ENCODE data around the gene LHX1.

Gene LHX1

GRCh38 chr17:36940313-36941264, 3.3 kb downstream of the LHX1 start:
- Histone ChIP-seq H3K9ac (ENCODE audit: low read length in 2 of 2) (no peak overlapping the region), H3K27ac (ENCODE audit: low read length) (no peak overlapping the region), H3K9me3 (ENCODE audit: control insufficient read depth in 2 of 2, low read length in 2 of 2) (no peaks in the 10 kb centered on the region), H3K4me1 (ENCODE audit: control insufficient read depth, insufficient read depth, low read length) (peaks cover 39% of the 10 kb centered on the region), H3K36me3 (ENCODE audit: control insufficient read depth in 2 of 2, insufficient read depth in 2 of 2, low read length in 2 of 2) (no peaks in the 10 kb centered on the region), H3K27me3 (ENCODE audit: control insufficient read depth in 1 of 2, insufficient read depth in 2 of 2, low read length in 2 of 2) (peaks cover 82 to 96% of the 10 kb centered on the region in 2 donors), H3K4me3 (ENCODE audit: low read length in 2 of 2) (no peak overlapping the region)

- Histone ChIP-seq H3K9me3 (ENCODE audit: control insufficient read depth in 2 of 2, low read length in 2 of 2) (no peaks in the 10 kb centered on the region), H3K36me3 (ENCODE audit: control insufficient read depth in 2 of 2, insufficient read depth in 2 of 2, low read length in 2 of 2) (no peaks in the 10 kb centered on the region), H3K9ac (ENCODE audit: low read length in 2 of 2) (no peak overlapping the region), H3K27ac (ENCODE audit: low read length) (no peak overlapping the region), H3K4me1 (ENCODE audit: control insufficient read depth, insufficient read depth, low read length) (peaks cover 31% of the 10 kb centered on the region), H3K4me3 (ENCODE audit: low read length in 2 of 2) (no peak overlapping the region), H3K27me3 (ENCODE audit: control insufficient read depth in 1 of 2, insufficient read depth in 2 of 2, low read length in 2 of 2) (peaks cover 84 to 96% of the 10 kb centered on the region in 2 donors)
Observed at GRCh38 chr17:36941265-36942010, 4.2 kb downstream of the LHX1 start.

DNA sequence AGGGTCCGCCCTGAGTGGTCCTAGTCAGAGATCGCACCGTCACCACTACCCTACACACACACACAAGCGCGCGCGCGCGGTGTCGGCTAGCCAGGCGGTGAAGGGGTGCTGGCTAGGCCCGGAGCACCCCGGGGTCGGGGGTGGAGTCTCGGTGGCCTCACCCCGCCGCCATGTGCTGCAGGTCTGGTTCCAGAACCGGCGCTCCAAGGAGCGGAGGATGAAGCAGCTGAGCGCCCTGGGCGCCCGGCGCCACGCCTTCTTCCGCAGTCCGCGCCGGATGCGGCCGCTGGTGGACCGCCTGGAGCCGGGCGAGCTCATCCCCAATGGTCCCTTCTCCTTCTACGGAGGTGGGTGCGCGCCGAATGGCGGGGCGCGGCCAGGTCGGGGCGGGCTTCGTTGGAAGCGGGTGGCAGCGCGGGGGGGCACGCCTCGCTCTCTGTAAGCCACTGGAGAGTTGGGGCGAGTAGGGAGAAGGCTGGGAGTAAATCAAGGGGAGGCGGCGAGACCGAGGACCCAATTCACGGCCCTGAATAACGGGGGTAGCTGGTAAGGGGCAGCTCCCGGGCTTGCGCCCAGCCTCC, 4.8 kb downstream of the LHX1 start:
- Histone ChIP-seq H3K9me3 (ENCODE audit: control insufficient read depth in 2 of 2, low read length in 2 of 2) (no peaks in the 10 kb centered on the region), H3K36me3 (ENCODE audit: control insufficient read depth in 2 of 2, insufficient read depth in 2 of 2, low read length in 2 of 2) (no peaks in the 10 kb centered on the region), H3K4me3 (ENCODE audit: low read length in 2 of 2) (no peak overlapping the region), H3K4me1 (ENCODE audit: control insufficient read depth, insufficient read depth, low read length) (peaks cover 26% of the 10 kb centered on the region), H3K9ac (ENCODE audit: low read length in 2 of 2) (no peak overlapping the region), H3K27me3 (ENCODE audit: control insufficient read depth in 1 of 2, insufficient read depth in 2 of 2, low read length in 2 of 2) (peaks cover 87 to 96% of the 10 kb centered on the region in 2 donors), H3K27ac (ENCODE audit: low read length) (no peak overlapping the region)

GRCh38 chr17:36942631-36943125, 5.4 kb downstream of the LHX1 start:
- no peak overlapping the region for H3K9ac ChIP-seq (ENCODE audit: low read length in 2 of 2)
- H3K36me3 ChIP-seq (ENCODE audit: control insufficient read depth in 2 of 2, insufficient read depth in 2 of 2, low read length in 2 of 2) = no peaks in the 10 kb centered on the region
- no peak overlapping the region for H3K27ac ChIP-seq (ENCODE audit: low read length)
- peaks cover 86 to 95% of the 10 kb centered on the region in 2 donors for H3K27me3 ChIP-seq (ENCODE audit: control insufficient read depth in 1 of 2, insufficient read depth in 2 of 2, low read length in 2 of 2)
- H3K4me3 ChIP-seq (ENCODE audit: low read length in 2 of 2) = no peak overlapping the region
- peaks cover 25% of the 10 kb centered on the region for H3K4me1 ChIP-seq (ENCODE audit: control insufficient read depth, insufficient read depth, low read length)
- no peaks in the 10 kb centered on the region for H3K9me3 ChIP-seq (ENCODE audit: control insufficient read depth in 2 of 2, low read length in 2 of 2)

GRCh38 chr17:36943250-36944191, 6.2 kb downstream of the LHX1 start:
- Histone ChIP-seq H3K4me3 (ENCODE audit: low read length in 2 of 2) (no peak overlapping the region), H3K9ac (ENCODE audit: low read length in 2 of 2) (no peak overlapping the region)

DNA sequence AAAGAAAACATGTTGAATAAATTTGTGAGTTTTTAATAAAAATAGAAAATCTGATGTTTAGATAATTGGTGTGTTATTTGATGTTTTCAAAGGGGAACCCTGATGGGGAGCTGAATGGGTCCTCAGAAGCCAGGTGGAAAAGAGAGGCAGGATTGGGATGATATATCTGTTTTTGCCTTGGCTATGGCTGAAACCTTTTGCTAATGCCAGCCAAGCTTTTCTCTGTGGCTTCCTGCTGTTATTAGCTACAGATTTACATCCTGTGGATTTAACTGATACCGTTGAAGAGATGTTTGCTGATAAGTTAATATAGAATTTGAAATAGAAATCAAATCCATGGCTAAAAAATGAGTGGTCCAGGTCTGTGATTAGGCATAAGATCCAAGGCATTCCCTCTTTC, 7.3 kb downstream of the LHX1 start:
- no peak overlapping the region for H3K27ac ChIP-seq (ENCODE audit: low read length)
- peaks cover 67 to 77% of the 10 kb centered on the region in 2 donors for H3K27me3 ChIP-seq (ENCODE audit: control insufficient read depth in 1 of 2, insufficient read depth in 2 of 2, low read length in 2 of 2)
- no peaks in the 10 kb centered on the region for H3K9me3 ChIP-seq (ENCODE audit: control insufficient read depth in 2 of 2, low read length in 2 of 2)
- no peak overlapping the region for H3K9ac ChIP-seq (ENCODE audit: low read length in 2 of 2)
- H3K36me3 ChIP-seq (ENCODE audit: control insufficient read depth in 2 of 2, insufficient read depth in 2 of 2, low read length in 2 of 2) = no peaks in the 10 kb centered on the region
- H3K4me3 ChIP-seq (ENCODE audit: low read length in 2 of 2) = no peak overlapping the region
- peaks cover 22% of the 10 kb centered on the region for H3K4me1 ChIP-seq (ENCODE audit: control insufficient read depth, insufficient read depth, low read length)

More at GRCh38 chr17:36943250-36944191, 6.2 kb downstream of the LHX1 start:
- Histone ChIP-seq H3K36me3 (ENCODE audit: control insufficient read depth in 2 of 2, insufficient read depth in 2 of 2, low read length in 2 of 2) (no peaks in the 10 kb centered on the region), H3K27ac (ENCODE audit: low read length) (no peak overlapping the region), H3K9me3 (ENCODE audit: control insufficient read depth in 2 of 2, low read length in 2 of 2) (no peaks in the 10 kb centered on the region), H3K27me3 (ENCODE audit: control insufficient read depth in 1 of 2, insufficient read depth in 2 of 2, low read length in 2 of 2) (peaks cover 78 to 88% of the 10 kb centered on the region in 2 donors), H3K4me1 (ENCODE audit: control insufficient read depth, insufficient read depth, low read length) (peaks cover 23% of the 10 kb centered on the region)

GRCh38 chr17:36945140-36945539, 7.9 kb downstream of the LHX1 start:
- Histone ChIP-seq H3K9me3 (ENCODE audit: control insufficient read depth in 2 of 2, low read length in 2 of 2) (no peaks in the 10 kb centered on the region), H3K27me3 (ENCODE audit: control insufficient read depth in 1 of 2, insufficient read depth in 2 of 2, low read length in 2 of 2) (peaks cover 62 to 72% of the 10 kb centered on the region in 2 donors), H3K36me3 (ENCODE audit: control insufficient read depth in 2 of 2, insufficient read depth in 2 of 2, low read length in 2 of 2) (no peaks in the 10 kb centered on the region), H3K9ac (ENCODE audit: low read length in 2 of 2) (no peak overlapping the region), H3K4me3 (ENCODE audit: low read length in 2 of 2) (no peak overlapping the region), H3K4me1 (ENCODE audit: control insufficient read depth, insufficient read depth, low read length) (peaks cover 25% of the 10 kb centered on the region), H3K27ac (ENCODE audit: low read length) (no peak overlapping the region)

GRCh38 chr17:36945959-36946725, 8.9 kb downstream of the LHX1 start:
- Histone ChIP-seq H3K36me3 (ENCODE audit: control insufficient read depth in 2 of 2, insufficient read depth in 2 of 2, low read length in 2 of 2) (no peaks in the 10 kb centered on the region), H3K27me3 (ENCODE audit: control insufficient read depth in 1 of 2, insufficient read depth in 2 of 2, low read length in 2 of 2) (peaks cover 52 to 62% of the 10 kb centered on the region in 2 donors), H3K9me3 (ENCODE audit: control insufficient read depth in 2 of 2, low read length in 2 of 2) (no peaks in the 10 kb centered on the region), H3K27ac (ENCODE audit: low read length) (no peak overlapping the region), H3K4me3 (ENCODE audit: low read length in 2 of 2) (no peak overlapping the region), H3K4me1 (ENCODE audit: control insufficient read depth, insufficient read depth, low read length) (peaks cover 28% of the 10 kb centered on the region), H3K9ac (ENCODE audit: low read length in 2 of 2) (no peak overlapping the region)

DNA sequence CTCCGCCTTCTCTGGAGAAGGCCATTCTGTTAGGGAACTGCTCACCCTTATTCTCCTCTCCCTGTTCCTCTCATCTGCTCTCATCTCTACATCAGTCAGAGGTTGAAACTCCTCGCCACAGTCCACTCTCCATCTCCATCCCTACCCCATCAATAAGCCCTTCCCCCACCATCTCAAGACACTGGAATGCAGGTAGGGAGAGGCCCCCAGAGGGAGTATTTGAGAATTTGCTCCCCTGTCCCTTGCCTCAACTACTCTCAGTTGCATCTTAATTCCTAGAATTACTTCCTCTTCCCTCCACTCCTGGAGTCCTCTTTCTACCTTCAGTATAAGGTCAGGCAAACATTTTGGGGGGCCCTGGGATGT, 9.4 kb downstream of the LHX1 start:
- Histone ChIP-seq H3K27me3 (ENCODE audit: control insufficient read depth in 1 of 2, insufficient read depth in 2 of 2, low read length in 2 of 2) (peaks cover 47 to 56% of the 10 kb centered on the region in 2 donors), H3K4me1 (ENCODE audit: control insufficient read depth, insufficient read depth, low read length) (peaks cover 28% of the 10 kb centered on the region), H3K4me3 (ENCODE audit: low read length in 2 of 2) (no peak overlapping the region), H3K9me3 (ENCODE audit: control insufficient read depth in 2 of 2, low read length in 2 of 2) (no peaks in the 10 kb centered on the region), H3K36me3 (ENCODE audit: control insufficient read depth in 2 of 2, insufficient read depth in 2 of 2, low read length in 2 of 2) (no peaks in the 10 kb centered on the region), H3K27ac (ENCODE audit: low read length) (no peak overlapping the region), H3K9ac (ENCODE audit: low read length in 2 of 2) (no peak overlapping the region)
